HepG2 (cell line): ENCODE results near the gene THPO. TPM values are rescaled to one million over a fixed set of nuclear protein-coding genes. Genes with fewer than 3 reads are reported as not detected.

Experiments
- HDAC2 ChIP-seq: sonication (generic); formaldehyde crosslinking; IDR thresholded peaks from 2 replicates; pipeline ENCODE4 v1.4.0; 2020; ENCODE audit warnings: missing genetic modification reagents
- MAZ ChIP-seq, 2 experiments: sonication (generic) in 1 of 2; formaldehyde crosslinking in 1 of 2; IDR thresholded peaks; 2 replicates each; pipeline versions ENCODE4 v1.5.0 to v1.6.1; 2012 to 2020; ENCODE audit warnings: low read depth in 2 of 2, mild to moderate bottlenecking in 2 of 2, borderline replicate concordance in 1 of 2, improper control_type of control experiment in 1 of 2, low read length in 1 of 2, missing genetic modification reagents in 1 of 2, moderate library complexity in 1 of 2
- SOX13 ChIP-seq, 3 experiments: fragments of 450-650 bp in 1 of 3; sonication (generic) in 1 of 3; formaldehyde crosslinking in 1 of 3; IDR thresholded peaks in 2 of 3; conservative IDR thresholded peaks in 1 of 3; 2 replicates each; pipeline versions ENCODE4 v1.5.0 to v1.6.1; 2016 to 2020; ENCODE audit warnings: antibody characterized with exemption in 1 of 3, mild to moderate bottlenecking in 1 of 3, missing compliant biosample characterization in 1 of 3, missing genetic modification reagents in 1 of 3, moderate library complexity in 1 of 3
- ZNF326 ChIP-seq: sonication (generic); formaldehyde crosslinking; IDR thresholded peaks from 2 replicates; pipeline ENCODE4 v1.4.0; 2020; ENCODE audit warnings: missing genetic modification reagents, borderline replicate concordance
- ZNF720 ChIP-seq: sonication (generic); formaldehyde crosslinking; IDR thresholded peaks from 2 replicates; pipeline ENCODE4 v1.4.0; 2020; ENCODE audit warnings: missing genetic modification reagents
- ZNF75D ChIP-seq: sonication (generic); formaldehyde crosslinking; IDR thresholded peaks from 2 replicates; pipeline ENCODE4 v1.8.1; 2023; ENCODE audit warnings: missing genetic modification reagents, mild to moderate bottlenecking, borderline replicate concordance
- ZNF766 ChIP-seq: sonication (generic); formaldehyde crosslinking; IDR thresholded peaks from 2 replicates; pipeline ENCODE4 v1.5.0; 2020; ENCODE audit warnings: missing genetic modification reagents, borderline replicate concordance
- ZNF768 ChIP-seq: sonication (generic); formaldehyde crosslinking; IDR thresholded peaks from 2 replicates; pipeline ENCODE4 v1.4.0; 2020; ENCODE audit warnings: missing genetic modification reagents
- polyA plus RNA-seq, 8 experiments: library from polyadenylated mRNA; depleted of rRNA in 3 of 8; stranded (reverse) in 7 of 8; unstranded in 1 of 8; fragments of >200 nt; fragmentation: Illumina TruSeq in 4 of 8; extraction: Trizol in 4 of 8; gene quantifications; 2 replicates each; pipeline versions ENCODE4 v1.2.1 to v1.2.3, GENCODE V29; 2011 to 2016; ENCODE audit warnings: low read depth in 4 of 8, missing spikeins in 1 of 8, mixed read lengths in 1 of 8; ENCODE audit not compliant: insufficient read depth in 1 of 8
- total RNA-seq, 5 experiments: library from RNA; depleted of rRNA; stranded (reverse); fragments of >200 nt; fragmentation: Illumina TruSeq; extraction: Trizol; gene quantifications; 2 replicates each; pipeline ENCODE4 v1.2.3, GENCODE V29; 2016; ENCODE audit warnings: low read depth in 1 of 5
- TF ChIP-seq, protein P1 (sequence below): sonication (generic); formaldehyde crosslinking; IDR thresholded peaks from 2 replicates; pipeline ENCODE4 v1.8.0; 2022; ENCODE audit warnings: missing genetic modification reagents, mild to moderate bottlenecking, moderate library complexity, borderline replicate concordance
- TF ChIP-seq, protein P2 (sequence below): sonication (generic); formaldehyde crosslinking; conservative IDR thresholded peaks from 2 replicates; pipeline ENCODE4 v1.5.0; 2020; ENCODE audit warnings: missing genetic modification reagents
- TF ChIP-seq, protein P3 (sequence below): sonication (generic); formaldehyde crosslinking; IDR thresholded peaks from 2 replicates; pipeline ENCODE4 v1.4.0; 2020; ENCODE audit warnings: missing genetic modification reagents
- TF ChIP-seq, protein P4 (sequence below): sonication (generic); formaldehyde crosslinking; IDR thresholded peaks from 2 replicates; pipeline ENCODE4 v1.4.0; 2020; ENCODE audit warnings: missing genetic modification reagents, mild to moderate bottlenecking, borderline replicate concordance
- TF ChIP-seq, protein P5 (sequence below): sonication (generic); formaldehyde crosslinking; IDR thresholded peaks from 2 replicates; pipeline ENCODE4 v1.4.0; 2020; ENCODE audit warnings: missing genetic modification reagents; ENCODE audit errors: not compliant biosample characterization
- TF ChIP-seq, protein P6 (sequence below): sonication (generic); formaldehyde crosslinking; IDR thresholded peaks from 2 replicates; pipeline ENCODE4 v1.5.1; 2020; ENCODE audit warnings: missing genetic modification reagents, mild to moderate bottlenecking, borderline replicate concordance

The THPO gene
- total and polyA plus RNA-seq, 2 of the 13 experiments (the other 11 are each of a cell fraction or from before 2014, with no cell fraction given) = 2.8 to 4.8 TPM

DNA sequence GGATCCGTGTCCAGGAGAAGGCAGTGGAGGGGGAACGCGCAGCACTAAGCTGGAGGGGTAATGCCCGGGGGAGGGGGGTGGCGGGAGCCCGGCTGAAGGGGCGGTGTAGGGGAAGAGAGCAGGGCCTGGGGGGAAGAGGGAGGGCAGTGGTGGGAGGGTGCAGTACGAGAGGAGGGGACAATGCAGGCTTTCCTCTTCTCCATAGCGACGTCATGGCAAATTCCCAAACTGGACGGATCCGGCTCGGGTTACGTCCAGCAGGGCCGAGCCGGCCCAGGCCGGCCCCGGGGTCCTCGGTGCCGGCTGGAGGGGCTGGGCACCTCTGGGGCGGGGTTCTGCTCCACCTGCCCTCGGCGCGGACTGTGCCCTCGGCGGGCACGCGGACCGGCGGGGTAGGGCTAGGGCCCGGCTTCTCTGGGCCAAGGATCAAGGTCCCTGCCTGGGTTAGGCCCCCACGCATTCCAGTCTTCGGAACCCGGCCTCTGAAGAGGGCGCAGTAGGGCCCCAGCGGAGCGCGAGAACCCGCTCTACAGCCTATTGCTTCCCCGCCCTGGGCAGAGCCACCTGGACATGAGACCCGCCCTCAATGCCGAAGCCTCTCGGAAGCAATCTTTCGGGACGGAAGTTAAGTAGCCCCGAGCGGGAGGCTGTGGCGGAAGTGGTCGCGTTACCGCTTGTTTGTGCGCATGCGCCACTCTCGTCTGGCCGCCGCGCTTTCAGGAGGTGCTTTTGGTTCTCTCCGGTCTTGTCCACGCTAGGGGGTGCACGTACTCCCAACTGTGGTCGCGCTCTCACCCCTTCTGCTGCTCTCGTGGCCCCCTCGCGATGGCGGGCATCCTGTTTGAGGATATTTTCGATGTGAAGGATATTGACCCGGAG lies 15.1 kb downstream of the THPO start (continued):
- TF ChIP-seq, protein P1, sequence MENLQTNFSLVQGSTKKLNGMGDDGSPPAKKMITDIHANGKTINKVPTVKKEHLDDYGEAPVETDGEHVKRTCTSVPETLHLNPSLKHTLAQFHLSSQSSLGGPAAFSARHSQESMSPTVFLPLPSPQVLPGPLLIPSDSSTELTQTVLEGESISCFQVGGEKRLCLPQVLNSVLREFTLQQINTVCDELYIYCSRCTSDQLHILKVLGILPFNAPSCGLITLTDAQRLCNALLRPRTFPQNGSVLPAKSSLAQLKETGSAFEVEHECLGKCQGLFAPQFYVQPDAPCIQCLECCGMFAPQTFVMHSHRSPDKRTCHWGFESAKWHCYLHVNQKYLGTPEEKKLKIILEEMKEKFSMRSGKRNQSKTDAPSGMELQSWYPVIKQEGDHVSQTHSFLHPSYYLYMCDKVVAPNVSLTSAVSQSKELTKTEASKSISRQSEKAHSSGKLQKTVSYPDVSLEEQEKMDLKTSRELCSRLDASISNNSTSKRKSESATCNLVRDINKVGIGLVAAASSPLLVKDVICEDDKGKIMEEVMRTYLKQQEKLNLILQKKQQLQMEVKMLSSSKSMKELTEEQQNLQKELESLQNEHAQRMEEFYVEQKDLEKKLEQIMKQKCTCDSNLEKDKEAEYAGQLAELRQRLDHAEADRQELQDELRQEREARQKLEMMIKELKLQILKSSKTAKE (CRISPR knock-in tag) = 0 out of 2 replicates have a peak, but pooled peaks have one; percentile 10
- peak; percentile 84 for TF ChIP-seq HDAC2 (CRISPR knock-in tag)
- TF ChIP-seq, protein P2, sequence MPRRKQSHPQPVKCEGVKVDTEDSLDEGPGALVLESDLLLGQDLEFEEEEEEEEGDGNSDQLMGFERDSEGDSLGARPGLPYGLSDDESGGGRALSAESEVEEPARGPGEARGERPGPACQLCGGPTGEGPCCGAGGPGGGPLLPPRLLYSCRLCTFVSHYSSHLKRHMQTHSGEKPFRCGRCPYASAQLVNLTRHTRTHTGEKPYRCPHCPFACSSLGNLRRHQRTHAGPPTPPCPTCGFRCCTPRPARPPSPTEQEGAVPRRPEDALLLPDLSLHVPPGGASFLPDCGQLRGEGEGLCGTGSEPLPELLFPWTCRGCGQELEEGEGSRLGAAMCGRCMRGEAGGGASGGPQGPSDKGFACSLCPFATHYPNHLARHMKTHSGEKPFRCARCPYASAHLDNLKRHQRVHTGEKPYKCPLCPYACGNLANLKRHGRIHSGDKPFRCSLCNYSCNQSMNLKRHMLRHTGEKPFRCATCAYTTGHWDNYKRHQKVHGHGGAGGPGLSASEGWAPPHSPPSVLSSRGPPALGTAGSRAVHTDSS (CRISPR knock-in tag) = no peak
- TF ChIP-seq, protein P3, sequence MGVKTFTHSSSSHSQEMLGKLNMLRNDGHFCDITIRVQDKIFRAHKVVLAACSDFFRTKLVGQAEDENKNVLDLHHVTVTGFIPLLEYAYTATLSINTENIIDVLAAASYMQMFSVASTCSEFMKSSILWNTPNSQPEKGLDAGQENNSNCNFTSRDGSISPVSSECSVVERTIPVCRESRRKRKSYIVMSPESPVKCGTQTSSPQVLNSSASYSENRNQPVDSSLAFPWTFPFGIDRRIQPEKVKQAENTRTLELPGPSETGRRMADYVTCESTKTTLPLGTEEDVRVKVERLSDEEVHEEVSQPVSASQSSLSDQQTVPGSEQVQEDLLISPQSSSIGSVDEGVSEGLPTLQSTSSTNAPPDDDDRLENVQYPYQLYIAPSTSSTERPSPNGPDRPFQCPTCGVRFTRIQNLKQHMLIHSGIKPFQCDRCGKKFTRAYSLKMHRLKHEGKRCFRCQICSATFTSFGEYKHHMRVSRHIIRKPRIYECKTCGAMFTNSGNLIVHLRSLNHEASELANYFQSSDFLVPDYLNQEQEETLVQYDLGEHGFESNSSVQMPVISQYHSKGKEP (CRISPR knock-in tag) = no peak
- TF ChIP-seq ZNF766 (CRISPR knock-in tag) = peak; percentile 75; the same call in 1 of the 2 replicates
- peak; percentile 45; the same call in 1 of the 2 replicates for TF ChIP-seq ZNF768 (CRISPR knock-in tag)
- no peak for TF ChIP-seq ZNF720 (CRISPR knock-in tag)
- no peak for TF ChIP-seq ZNF75D
- TF ChIP-seq ZNF326 (CRISPR knock-in tag) = no peak
- TF ChIP-seq, protein P4, sequence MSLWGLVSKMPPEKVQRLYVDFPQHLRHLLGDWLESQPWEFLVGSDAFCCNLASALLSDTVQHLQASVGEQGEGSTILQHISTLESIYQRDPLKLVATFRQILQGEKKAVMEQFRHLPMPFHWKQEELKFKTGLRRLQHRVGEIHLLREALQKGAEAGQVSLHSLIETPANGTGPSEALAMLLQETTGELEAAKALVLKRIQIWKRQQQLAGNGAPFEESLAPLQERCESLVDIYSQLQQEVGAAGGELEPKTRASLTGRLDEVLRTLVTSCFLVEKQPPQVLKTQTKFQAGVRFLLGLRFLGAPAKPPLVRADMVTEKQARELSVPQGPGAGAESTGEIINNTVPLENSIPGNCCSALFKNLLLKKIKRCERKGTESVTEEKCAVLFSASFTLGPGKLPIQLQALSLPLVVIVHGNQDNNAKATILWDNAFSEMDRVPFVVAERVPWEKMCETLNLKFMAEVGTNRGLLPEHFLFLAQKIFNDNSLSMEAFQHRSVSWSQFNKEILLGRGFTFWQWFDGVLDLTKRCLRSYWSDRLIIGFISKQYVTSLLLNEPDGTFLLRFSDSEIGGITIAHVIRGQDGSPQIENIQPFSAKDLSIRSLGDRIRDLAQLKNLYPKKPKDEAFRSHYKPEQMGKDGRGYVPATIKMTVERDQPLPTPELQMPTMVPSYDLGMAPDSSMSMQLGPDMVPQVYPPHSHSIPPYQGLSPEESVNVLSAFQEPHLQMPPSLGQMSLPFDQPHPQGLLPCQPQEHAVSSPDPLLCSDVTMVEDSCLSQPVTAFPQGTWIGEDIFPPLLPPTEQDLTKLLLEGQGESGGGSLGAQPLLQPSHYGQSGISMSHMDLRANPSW = peak; percentile 74; the same call in 1 of the 2 replicates
- TF ChIP-seq SOX13 (IDR thresholded peaks at IDR 0.05) = no peak
- peak in 1 of 2 experiments; percentile 14; a peak in 1 of 4 replicates for TF ChIP-seq SOX13 (CRISPR knock-in tag; conservative IDR thresholded peaks at IDR 0.05 in 1 of 2, IDR thresholded peaks at IDR 0.05 in 1 of 2)
- TF ChIP-seq, protein P5, sequence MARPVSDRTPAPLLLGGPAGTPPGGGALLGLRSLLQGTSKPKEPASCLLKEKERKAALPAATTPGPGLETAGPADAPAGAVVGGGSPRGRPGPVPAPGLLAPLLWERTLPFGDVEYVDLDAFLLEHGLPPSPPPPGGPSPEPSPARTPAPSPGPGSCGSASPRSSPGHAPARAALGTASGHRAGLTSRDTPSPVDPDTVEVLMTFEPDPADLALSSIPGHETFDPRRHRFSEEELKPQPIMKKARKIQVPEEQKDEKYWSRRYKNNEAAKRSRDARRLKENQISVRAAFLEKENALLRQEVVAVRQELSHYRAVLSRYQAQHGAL = no peak
- TF ChIP-seq MAZ (IDR thresholded peaks at IDR 0.05; ENCODE audit: borderline replicate concordance, low read depth, low read length) = peak; percentile 53; the same call in 1 of the 2 replicates
- TF ChIP-seq MAZ (CRISPR knock-in tag; IDR thresholded peaks at IDR 0.05; ENCODE audit: low read depth) = peak; percentile 59; the same call in 1 of the 2 replicates
- TF ChIP-seq, protein P6, sequence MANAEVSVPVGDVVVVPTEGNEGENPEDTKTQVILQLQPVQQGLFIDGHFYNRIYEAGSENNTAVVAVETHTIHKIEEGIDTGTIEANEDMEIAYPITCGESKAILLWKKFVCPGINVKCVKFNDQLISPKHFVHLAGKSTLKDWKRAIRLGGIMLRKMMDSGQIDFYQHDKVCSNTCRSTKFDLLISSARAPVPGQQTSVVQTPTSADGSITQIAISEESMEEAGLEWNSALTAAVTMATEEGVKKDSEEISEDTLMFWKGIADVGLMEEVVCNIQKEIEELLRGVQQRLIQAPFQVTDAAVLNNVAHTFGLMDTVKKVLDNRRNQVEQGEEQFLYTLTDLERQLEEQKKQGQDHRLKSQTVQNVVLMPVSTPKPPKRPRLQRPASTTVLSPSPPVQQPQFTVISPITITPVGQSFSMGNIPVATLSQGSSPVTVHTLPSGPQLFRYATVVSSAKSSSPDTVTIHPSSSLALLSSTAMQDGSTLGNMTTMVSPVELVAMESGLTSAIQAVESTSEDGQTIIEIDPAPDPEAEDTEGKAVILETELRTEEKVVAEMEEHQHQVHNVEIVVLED = peak; percentile 80; the same call in 1 of the 2 replicates
